HG02938 (cell line): ENCODE results near the gene FAM149B1.

Experiments used
- ATAC-seq: cut with Tn5 transposase; IDR thresholded peaks from one replicate; pipeline ENCODE4 v1.9.1; 2021; ENCODE audit warnings: mild to moderate bottlenecking, moderate library complexity; ENCODE audit not compliant: unreplicated experiment

The FAM149B1 gene

GRCh38 chr10:73264423-73264822 is 96.5 kb downstream of the FAM149B1 start:
- no peak for ATAC-seq

GRCh38 chr10:73281097-73281496 is 113.2 kb downstream of the FAM149B1 start:
- ATAC-seq: no peak

- ATAC-seq: no peak
These were observed 119.5 kb downstream of the FAM149B1 start for GRCh38 chr10:73287441-73287840.

GRCh38 chr10:73289958-73290357 is 122.0 kb downstream of the FAM149B1 start:
- no peak for ATAC-seq

- no peak for ATAC-seq
These were observed 125.5 kb downstream of the FAM149B1 start for GRCh38 chr10:73293461-73293860.
